HFFc6 (cell line): ENCODE data around the gene CXXC4. TPM values are rescaled to one million over a fixed set of nuclear protein-coding genes. Genes with fewer than 3 reads are reported as not detected.

Experiments used
- DNase-seq: peaks from one replicate; pipeline ENCODE4 v3.0.0-alpha.2; 2018
- H3K27ac Mint-ChIP-seq: 2 replicates; pipeline ENCODE4 v1.8.0; 2020; ENCODE audit warnings: mild to moderate bottlenecking, mixed read lengths
- H3K27me3 Mint-ChIP-seq: 2 replicates; pipeline ENCODE4 v1.8.0; 2021; ENCODE audit warnings: mild to moderate bottlenecking, moderate library complexity, mixed read lengths; ENCODE audit not compliant: insufficient read depth
- H3K36me3 Mint-ChIP-seq: 2 replicates; pipeline ENCODE4 v1.8.0; 2021; ENCODE audit warnings: low read depth, mixed read lengths
- H3K4me1 Mint-ChIP-seq: 2 replicates; pipeline ENCODE4 v1.8.0; 2020; ENCODE audit warnings: low read depth, mixed read lengths
- H3K4me3 Mint-ChIP-seq: 2 replicates; pipeline ENCODE4 v1.8.0; 2020; ENCODE audit warnings: mild to moderate bottlenecking, moderate library complexity, mixed read lengths
- H3K9me3 Mint-ChIP-seq: 2 replicates; pipeline ENCODE4 v1.8.0; 2020; ENCODE audit warnings: mild to moderate bottlenecking, mixed read lengths
- CTCF ChIP-seq: fragments of 200-600 bp; sonication (generic); IDR thresholded peaks from 2 replicates; pipeline ENCODE4 v1.5.0; 2021; ENCODE audit warnings: antibody characterized with exemption, mild to moderate bottlenecking
- long read RNA-seq: library from polyadenylated mRNA; unstranded; transcript quantifications from one replicate; pipeline ENCODE4 v2.0.0, GENCODE V29; 2019
- total RNA-seq, 6 experiments: library from RNA; stranded (reverse); fragmentation: NEBNext Ultra II Directional; extraction: Animal tissue kit (Norgen Biotek cat#: 25700); gene quantifications; 2 replicates in 1 of 6; 3 replicates in 5 of 6; pipeline ENCODE4 v1.2.3, GENCODE V29; 2021

Gene CXXC4
- total RNA-seq = not detected
- long read RNA-seq = 0 reads

- peaks cover 26% of the 10 kb centered on the region for H3K4me1 Mint-ChIP-seq
- H3K36me3 Mint-ChIP-seq = no peaks in the 10 kb centered on the region
- DNase-seq = peak; percentile 0
- TF ChIP-seq CTCF = no peak
- peak within 1 kb of the TSS; percentile 90 for H3K4me3 Mint-ChIP-seq
- peaks cover 5% of the 10 kb centered on the region for H3K27me3 Mint-ChIP-seq
- no peak within 1 kb of the TSS for H3K27ac Mint-ChIP-seq
- H3K9me3 Mint-ChIP-seq = no peaks in the 10 kb centered on the region
Measured at GRCh38 chr4:104494822-104495559, at the start of gene CXXC4. TSS of gene CXXC4 (minus strand) at chr4:104494894. CDS start at chr4:104491802, 3,092 bp downstream.

GRCh38 chr4:104533156-104533555, 38.5 kb upstream of the CXXC4 start:
- H3K27ac Mint-ChIP-seq = no peak overlapping the region

GRCh38 chr4:104532677-104533076, 38.0 kb upstream of the CXXC4 start:
- H3K27me3 Mint-ChIP-seq = no peaks in the 10 kb centered on the region; the same call in 1 of the 2 replicates
- H3K4me3 Mint-ChIP-seq = no peak overlapping the region
- no peak for TF ChIP-seq CTCF
- no peak for DNase-seq
- peaks cover 37% of the 10 kb centered on the region for H3K9me3 Mint-ChIP-seq
- no peaks in the 10 kb centered on the region for H3K4me1 Mint-ChIP-seq
- H3K27ac Mint-ChIP-seq = no peak overlapping the region
- no peaks in the 10 kb centered on the region for H3K36me3 Mint-ChIP-seq

More at GRCh38 chr4:104533156-104533555, 38.5 kb upstream of the CXXC4 start:
- peaks cover 38% of the 10 kb centered on the region for H3K9me3 Mint-ChIP-seq
- H3K4me1 Mint-ChIP-seq = no peaks in the 10 kb centered on the region
- H3K27me3 Mint-ChIP-seq = no peaks in the 10 kb centered on the region
- no peaks in the 10 kb centered on the region for H3K36me3 Mint-ChIP-seq
- DNase-seq = no peak
- no peak for TF ChIP-seq CTCF
- H3K4me3 Mint-ChIP-seq = no peak overlapping the region

- Mint-ChIP-seq H3K27me3 (no peaks in the 10 kb centered on the region; the same call in 1 of the 2 replicates), H3K27ac (no peak overlapping the region), H3K4me3 (no peak overlapping the region), H3K9me3 (peaks cover 36% of the 10 kb centered on the region), H3K36me3 (no peaks in the 10 kb centered on the region), H3K4me1 (no peaks in the 10 kb centered on the region)
- TF ChIP-seq CTCF = no peak
- DNase-seq = no peak
Measured at GRCh38 chr4:104531390-104531789, 36.7 kb upstream of the CXXC4 start.

GRCh38 chr4:104530426-104530825, 35.7 kb upstream of the CXXC4 start:
- Mint-ChIP-seq H3K4me1 (no peaks in the 10 kb centered on the region), H3K27ac (no peak overlapping the region), H3K9me3 (peaks cover 31% of the 10 kb centered on the region), H3K27me3 (no peaks in the 10 kb centered on the region; the same call in 1 of the 2 replicates), H3K36me3 (no peaks in the 10 kb centered on the region), H3K4me3 (no peak overlapping the region)
- no peak for TF ChIP-seq CTCF
- DNase-seq = no peak
